Central memory CD4-positive, alpha-beta T cell (primary cell): ENCODE measurements around the gene TDRD12.
"Not testable (repeated sequence)": the region's sequence is repeated elsewhere in the genome, so short reads cannot be mapped to it uniquely, and the experiment has no call there.

Experiments
- DNase-seq: peaks from one replicate; pipeline ENCODE4 v3.0.0; 2022

TDRD12 gene

DNA sequence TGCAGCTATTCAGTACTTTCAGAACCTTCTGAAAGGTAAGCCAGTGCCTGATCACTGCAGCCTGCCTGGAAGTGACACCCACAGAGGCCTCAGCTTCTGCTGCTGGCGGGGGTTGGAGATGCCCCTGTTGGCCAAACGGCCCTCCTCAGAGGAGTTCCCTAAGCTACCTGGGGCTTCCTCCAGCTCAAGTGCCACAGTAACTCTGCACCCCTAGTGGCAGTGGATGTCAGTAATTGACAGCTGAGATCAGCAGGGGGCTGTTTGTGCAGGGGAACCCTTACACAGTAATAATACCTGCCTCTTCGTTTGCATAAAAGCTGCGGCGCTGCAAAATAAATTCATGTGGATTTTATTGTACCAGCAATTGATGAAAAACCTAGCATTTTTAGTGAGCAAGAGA lies 28.9 kb downstream of the TDRD12 start:
- no peak for DNase-seq

DNA sequence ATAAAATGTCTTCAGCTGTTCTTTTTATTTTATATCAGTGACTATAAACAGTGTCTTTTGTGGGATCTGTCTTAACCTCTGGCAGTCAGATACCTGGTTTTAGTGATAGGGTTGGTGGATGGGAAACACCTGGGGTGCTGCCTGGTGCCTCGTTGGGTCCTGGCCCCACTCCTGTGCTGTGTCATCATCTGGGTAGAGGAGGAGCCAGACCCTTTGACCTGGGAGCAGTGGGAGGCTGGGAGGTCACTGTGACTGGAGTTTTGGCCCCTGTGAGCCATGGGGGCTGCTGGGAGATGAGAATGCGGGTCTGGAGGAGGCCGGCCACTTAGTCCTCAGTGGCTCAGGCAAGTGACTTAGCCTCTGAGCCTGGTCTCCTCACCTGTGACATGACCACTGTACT lies 29.4 kb downstream of the TDRD12 start:
- DNase-seq = no peak

DNA sequence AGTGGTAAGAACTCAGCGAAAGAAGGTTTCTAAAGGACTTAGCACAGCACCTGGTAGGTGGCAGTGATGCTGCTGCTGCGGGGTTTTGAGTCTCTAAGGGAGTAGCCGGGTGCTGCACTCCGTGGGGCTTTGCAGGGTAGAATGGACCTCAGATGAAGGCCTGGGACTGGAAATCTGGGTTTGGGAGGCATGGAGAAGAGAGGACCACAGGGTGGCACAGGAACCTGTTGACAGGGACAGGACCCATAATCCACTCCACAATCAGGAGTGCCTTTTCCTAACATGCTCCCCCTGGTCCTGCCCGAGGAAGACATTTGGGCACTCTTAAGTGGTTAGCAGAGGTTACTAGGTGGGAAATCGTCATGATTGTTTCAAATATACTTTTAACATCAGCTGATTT lies 29.8 kb downstream of the TDRD12 start:
- DNase-seq = no peak

DNA sequence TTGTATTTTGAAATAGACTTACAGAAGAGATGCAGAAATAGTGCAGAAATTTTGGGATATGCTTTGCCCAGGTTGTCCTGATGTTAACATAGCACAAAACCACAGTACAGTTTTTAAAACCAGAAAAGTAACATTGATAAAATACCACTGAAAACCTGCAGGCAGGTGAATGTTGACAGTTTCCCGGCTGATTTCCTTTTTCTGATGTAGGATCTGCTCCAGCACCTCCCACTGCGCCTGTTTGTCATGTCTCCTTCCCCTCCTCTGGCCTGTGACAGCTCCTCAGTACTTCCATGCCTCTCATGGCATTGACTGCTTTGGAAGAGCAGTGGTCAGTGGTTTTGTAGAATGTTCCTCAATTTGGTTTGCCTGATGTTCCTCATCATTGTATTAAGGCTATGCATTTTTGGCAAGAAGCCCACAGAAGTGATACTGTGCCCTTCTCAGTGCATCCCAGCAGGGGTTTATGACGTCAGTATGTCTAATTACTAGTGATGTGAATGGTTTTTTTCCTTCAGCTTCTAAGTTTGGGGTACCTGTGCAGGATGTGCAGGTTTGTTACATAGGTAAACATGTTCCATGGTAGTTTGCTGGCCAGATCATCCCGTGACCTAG lies 31.0 kb downstream of the TDRD12 start:
- DNase-seq = no peak

DNA sequence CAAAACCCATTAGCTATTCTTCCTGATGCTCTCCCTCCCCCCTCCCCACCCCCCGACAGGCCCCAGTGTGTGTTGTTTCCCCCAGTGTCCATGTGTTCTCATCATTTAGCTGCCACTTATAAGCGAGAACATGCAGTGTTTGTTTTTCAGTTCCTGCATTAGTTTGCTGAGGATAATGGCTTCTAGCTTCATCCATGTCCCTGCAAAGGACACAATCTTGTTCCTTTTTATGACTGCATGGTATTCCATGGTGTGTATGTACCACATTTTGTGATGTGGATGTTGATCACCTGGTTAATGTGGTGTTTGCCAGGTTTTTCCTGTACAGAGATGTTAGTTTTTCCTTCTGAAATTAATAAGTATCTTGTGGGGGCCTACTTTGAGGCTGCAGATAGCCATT lies 31.5 kb downstream of the TDRD12 start:
- no peak for DNase-seq

DNA sequence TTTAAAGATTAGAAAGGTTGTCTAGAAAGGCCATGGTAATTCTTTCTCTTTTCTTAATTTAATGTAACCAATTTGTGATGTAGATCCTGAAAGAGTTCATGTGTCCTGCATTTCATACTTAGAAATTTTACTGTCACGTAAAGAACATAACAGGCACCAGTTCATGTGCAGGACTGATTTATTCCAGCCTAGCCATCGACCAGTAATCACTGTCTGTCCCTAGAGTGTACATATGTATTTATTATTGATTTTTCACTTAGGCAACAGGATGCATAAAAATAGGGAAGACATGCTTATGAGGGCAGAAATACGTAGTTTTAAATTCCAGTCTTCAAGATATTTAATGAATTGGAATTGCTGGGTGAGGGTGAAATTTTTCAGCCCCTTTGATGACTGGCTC lies 37.6 kb downstream of the TDRD12 start:
- DNase-seq = no peak

DNA sequence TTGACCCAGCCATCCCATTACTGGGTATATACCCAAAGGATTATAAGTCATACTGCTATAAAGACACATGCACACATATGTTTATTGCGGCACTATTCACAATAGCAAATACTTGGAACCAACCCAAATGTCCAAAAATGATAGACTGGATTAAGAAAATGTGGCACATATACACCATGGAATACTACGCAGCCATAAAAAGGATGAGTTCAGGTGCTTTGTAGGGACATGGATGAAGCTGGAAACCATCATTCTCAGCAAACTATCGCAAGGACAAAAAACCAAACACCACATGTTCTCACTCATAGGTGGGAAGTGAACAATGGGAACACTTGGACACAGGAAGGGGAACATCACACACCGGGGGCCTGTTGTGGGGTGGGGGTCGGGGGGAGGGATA lies 45.8 kb downstream of the TDRD12 start:
- DNase-seq = not testable (repeated sequence)

DNA sequence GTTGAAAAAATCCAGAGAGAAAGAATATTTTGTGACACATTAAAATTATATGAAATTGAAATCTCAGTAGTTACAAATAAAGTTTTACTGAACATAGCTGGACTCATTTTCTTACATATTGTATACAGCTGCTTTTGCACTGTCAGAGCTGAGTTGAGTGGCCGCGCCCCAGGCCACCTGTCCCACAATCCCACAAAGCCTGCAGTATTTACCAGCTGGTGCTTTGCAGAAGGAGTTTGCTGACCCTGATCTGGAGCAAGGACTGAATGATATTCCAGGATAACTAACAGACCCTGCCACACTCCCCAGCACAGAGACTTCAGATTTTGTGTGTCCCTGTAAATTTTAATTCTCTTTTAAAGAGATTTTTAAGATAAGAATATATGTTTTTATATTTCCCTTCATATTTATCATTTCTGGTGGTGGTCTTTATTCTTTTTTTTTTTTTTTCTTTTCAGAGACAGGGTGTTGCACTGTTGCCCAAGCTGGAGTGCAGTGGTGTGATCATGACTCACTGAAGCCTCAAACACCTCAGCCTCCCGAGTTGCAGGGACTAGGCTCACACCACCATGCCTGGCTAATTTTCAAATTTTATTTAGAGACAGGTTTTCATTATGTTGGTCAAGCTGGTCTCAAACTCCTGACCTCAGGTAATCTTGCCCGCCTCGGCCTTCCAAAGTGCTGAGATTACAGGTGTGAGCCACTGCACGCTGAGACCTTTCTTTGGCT lies 48.5 kb downstream of the TDRD12 start:
- DNase-seq = no peak

DNA sequence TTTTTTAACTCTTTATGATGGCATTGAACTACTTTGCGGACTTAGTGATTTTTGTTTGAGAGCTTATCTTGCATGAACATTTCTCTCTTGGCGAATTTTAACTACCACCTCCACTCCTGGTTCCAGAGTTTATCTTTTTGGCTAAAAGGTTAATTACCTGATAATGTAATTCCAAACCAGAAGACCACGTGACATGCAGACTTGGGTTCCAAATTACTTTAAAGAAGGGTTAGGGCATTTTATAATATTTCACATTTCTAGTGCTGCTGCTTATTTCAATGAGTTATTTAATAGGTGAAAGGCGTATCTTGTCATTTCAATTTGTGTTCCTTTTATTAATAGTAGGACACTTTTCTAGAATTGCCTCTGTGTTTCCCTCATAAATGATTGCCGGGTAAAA lies 52.0 kb downstream of the TDRD12 start:
- DNase-seq = no peak

DNA sequence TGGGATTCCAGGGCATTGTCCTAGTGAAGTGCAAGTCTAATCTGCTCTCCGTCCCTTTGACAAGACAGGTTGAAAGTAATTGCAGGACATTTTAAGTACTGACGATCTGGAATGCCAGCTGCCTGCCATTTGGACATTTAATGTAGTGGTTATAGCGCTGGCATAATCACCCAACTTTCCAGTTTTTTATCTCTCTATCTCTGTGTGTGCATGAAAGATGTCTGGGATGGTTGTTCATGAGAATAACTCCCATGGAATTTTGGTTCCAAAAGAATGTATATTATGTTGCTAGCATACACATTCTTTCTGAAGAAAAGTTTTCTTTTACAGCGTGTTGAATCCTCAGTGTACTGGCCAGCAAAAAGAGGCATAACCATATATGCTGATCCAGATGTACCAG lies 53.6 kb downstream of the TDRD12 start:
- DNase-seq = no peak

DNA sequence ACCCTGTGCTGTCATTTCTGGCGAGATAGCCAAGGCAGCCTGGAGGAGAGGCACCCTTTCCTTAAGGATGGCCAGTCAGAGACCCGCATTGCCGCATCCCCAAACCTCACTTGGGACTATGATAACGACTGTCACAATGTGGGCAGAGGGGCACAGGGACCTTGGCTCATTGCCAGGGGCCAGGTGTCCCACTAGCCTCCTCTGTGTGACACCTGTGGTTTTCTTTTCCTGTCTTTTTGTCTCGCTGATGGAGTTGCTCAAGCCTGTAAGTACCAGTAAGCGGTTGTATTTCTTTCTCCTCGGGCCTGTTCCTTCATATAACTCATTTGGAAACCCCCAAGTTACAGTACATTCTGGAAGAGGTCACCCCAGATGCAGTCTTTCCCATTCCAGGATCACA lies 59.5 kb downstream of the TDRD12 start:
- no peak for DNase-seq

DNA sequence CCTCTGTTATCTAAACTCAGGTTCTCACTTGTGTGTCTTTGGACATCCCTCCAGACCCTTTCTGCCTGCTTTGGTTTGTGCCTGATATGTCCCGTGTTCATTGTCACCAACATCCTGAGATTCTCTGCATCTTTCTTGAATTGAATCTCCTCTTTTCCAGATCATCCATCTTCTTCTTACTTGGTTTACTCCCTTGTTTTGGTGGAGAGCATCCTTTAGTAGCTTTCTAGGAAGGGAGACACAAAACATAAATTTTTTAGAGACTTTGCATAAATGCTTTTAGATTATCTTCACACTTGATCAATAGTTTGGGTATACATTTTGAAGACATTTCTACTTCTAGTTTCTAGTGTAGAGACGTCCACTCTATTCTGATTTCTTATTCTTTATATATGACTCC lies 61.7 kb downstream of the TDRD12 start:
- DNase-seq = no peak

DNA sequence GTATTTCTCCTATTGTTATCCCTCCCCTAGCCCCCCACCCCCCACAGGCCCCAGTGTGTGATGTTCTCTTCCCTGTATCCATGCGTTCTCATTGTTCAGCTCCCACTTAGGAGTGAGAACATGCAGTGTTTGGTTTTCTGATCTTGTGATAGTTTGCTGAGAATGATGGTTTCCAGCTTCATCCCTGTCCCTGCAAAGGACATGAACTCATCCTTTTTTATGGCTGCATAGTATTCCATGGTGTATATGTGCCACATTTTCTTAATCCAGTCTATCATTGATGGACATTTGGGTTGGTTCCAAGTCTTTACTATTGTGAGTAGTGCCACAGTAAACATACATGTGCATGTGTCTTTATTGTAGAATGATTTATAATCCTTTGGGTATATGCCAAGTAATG lies 62.5 kb downstream of the TDRD12 start:
- DNase-seq = not testable (repeated sequence)

DNA sequence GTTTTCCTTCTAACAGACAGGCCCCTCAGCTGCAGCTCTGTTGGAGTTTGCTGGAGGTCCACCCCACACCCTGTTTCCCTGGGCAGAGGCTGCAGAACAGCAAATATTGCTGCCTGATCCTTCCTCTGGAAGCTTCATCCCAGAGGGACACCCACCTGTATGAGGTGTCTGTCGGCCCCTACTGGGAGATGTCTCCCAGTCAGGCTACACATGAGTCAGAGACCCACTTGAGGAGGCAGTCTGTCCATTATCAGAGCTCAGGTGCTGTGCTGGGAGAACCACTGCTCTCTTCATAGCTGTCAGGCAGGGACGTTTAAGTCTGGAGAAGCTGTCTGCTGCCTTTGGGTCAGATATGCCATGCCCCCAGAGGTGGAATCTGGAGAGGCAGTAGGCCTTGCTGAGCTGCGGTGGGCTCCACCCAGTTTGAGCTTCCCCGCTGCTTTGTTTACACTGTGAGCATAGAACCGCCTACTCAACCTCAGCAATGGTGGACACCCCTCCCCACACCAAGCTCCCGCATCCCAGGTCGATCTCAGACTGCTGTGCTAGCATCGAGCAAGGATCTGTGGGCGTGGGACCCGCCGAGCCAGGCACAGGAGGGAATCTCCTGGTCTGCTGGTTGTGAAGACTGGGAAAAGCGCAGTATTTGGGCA lies 67.7 kb downstream of the TDRD12 start:
- not testable (repeated sequence) for DNase-seq

DNA sequence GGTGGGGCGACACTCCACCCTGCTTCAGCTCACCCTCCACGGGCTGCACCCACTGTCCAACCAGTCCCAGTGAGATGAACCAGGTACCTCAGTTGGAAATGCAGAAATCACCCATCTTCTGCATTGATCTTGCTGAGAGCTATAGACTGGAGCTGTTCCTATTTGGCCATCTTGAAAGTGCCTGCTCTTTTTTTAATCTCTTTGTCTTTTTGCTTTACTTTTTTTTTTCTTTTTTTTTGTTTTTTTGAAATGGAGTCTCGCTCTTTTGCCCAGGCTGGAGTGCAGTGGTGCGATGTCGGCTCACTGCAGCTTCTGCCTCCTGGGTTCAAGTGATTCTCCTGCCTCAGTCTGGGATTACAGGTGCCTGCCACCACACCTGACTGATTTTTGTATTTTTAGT lies 68.3 kb downstream of the TDRD12 start:
- not testable (repeated sequence) for DNase-seq

DNA sequence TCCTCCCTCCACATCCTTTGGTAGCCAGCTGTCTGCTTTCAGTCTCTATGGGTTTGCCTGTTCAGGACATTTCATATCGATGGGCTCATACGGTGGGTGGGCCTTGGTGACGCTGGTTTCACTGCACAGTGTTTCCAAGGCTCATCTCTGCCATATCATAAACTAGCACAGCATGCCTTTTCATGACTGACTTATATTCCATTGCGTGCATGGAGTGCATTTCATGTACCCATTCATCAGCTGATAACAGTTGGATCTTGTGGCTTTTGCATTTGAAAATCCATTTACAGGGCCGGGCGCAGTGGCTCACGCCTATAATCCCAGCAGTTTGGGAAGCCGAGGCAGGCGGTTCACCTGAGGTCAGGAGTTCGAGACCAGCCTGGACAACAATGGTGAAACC lies 69.9 kb downstream of the TDRD12 start:
- DNase-seq = no peak

DNA sequence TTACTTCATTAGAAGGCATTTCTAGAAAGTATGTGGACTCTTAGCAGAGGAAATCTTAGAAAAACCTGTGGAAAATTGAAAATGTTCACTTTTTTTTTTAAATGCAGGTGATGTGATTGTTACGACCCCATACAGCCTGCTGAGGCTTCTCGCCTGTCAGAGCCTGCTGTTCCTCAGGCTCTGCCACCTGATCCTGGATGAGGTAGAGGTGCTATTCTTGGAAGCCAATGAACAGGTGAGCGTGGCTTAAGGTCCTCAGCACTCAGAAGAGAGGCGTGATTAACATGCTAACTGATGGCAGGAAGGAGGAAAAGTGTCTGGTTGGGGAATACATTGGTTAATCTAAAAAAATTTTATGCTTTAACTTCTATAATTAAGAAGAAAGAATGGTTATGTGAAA lies 78.6 kb downstream of the TDRD12 start:
- DNase-seq = no peak

DNA sequence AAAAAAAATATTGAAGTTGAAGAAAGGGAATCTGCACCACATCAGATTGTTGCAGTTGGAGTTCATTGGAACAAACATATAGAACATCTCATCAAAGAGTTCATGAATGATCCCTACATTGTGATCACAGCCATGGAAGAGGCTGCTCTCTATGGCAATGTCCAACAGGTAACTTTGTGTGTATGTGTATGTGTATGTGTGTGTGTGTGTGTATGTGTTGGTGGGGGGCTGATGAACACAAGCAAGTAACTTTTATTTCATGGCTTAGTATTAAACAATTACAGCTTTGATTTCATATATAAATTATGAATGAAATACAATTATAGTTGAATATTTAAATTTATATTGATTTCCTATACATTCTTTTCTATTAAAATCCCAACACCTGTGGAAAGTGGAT lies 80.6 kb downstream of the TDRD12 start:
- no peak for DNase-seq

DNA sequence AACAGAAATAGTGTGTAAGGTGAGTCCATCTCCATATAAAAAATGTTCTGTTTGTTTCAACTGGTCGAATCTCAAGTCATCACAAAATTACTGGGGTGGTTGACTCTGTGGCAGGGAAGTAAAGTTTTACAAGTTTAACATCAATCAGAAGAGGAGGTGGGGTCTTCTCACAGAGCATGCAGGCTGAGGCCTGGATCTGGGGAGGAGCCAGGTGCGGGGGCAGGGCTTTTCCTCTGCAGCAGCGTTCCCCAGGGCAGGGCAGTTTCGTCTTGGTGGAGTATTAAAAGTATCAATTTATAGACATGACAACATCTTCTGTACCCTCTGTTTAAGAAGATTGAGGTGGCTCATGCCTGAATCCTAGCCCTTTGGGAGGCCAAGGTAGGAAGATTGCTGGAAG lies 81.2 kb downstream of the TDRD12 start:
- no peak for DNase-seq

DNA sequence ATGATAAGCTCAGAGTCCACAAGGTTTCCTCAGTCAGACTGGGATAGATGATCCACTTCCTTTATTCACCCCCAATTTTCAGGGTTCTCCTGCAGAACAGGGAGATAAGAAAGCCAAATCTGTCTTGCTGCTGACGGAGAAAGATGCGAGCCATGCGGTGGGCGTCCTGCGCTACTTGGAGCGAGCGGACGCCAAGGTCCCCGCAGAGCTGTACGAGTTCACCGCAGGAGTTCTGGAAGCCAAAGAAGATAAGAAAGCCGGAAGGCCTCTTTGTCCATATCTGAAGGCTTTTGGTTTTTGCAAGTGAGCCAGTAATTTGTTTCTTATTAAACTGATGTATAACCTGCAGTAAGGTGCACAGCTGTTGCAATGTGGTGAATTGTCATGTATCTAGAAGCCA lies 83.3 kb downstream of the TDRD12 start:
- DNase-seq = no peak

DNA sequence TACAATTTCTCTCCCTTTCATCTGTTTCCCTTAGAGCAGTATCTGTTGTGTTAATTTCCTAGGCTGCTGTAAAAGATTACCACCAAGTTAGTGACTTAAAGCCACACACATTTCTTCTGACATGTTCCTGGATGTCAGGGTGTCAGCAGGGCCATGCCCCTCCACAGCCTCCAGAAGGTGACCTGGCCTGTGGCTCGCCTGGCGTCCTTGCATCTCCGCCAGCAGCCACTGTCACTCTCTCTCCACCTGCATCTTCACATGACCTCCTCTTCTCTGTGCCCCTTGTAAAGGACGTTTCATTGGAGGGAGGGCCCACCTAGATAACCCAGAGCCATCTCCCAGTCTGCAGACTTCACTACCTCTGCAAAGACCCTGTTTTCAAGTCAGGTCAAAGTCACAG lies 88.7 kb downstream of the TDRD12 start:
- no peak for DNase-seq

DNA sequence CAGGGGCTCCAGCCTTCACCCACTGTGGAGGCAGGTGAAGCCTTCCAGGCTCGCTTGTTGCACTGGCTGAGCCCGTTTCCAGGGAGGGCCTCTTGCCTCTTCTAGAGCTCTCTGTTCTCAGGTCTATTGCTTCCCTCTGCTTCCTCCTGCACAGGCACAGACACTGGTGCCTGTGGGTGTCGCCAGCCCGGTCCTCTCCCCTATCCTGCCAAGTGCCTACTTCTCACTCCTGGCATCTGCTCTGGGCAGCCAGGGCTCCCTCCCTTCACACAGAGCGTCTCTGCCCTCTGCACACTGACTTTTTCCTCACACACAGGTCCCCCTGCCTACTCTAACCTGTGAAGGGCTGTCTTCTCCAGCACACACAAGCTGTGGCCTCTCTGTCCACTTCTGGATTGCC lies 89.7 kb downstream of the TDRD12 start:
- DNase-seq = no peak

DNA sequence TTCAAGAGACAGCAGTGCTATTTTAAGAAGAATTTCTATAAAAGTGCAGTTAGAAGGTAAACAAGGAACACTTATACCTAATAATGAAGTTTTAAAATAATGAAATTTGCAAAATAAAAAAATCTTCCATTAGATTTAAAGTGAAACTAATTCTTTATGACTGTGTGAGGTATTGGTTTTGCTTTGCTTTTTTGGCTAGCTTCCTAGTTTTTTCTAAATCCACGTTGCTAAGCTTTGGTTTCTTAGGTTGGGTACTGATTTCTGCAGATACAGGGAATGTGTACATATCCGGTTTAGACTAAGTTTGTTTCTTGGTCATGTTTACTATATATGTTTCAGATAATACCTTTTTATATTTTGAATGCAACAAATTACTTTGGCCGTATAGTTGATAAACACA lies 90.2 kb downstream of the TDRD12 start:
- no peak for DNase-seq

DNA sequence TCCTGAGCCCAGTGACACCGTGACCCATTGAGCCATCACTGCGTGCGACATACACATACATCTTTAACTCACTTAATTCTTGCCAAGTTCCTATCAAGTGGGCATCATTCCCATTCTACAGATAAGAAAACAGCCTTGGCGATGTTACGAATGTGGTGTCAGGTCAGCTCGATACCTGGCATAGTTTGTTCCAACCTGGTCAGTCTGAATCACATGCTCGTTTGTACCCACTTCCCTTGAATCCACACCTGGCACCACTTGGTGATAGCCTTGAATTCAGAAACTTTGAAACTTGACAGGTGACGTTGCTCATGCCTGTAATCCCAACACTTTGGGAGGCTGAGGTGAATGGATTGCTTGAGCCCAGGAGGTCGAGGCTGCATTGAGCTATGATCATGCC lies 90.9 kb downstream of the TDRD12 start:
- DNase-seq = no peak

DNA sequence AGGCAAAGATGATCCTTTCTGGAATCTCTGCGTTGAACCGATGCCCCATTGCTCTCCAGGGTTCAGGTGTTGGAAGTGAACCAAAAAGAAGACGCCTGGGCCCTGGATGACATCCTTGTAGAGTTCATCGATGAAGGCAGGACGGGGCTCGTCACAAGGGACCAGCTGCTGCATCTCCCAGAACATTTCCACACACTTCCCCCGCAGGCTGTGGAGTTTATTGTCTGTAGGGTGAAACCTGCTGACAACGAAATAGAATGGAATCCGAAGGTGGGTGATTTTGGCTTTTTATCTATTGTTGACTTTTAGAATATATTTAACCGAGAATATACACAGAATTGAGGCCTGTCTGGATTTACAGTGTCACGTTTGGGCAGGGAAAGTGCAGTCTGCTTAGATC lies 91.6 kb downstream of the TDRD12 start:
- no peak for DNase-seq
